NCI-H748 treated with DMSO at 0.1 percent for 48 hours (cell line): Measurements from ENCODE around the gene PHYH.
"Not testable (repeated sequence)": the region's sequence is repeated elsewhere in the genome, so short reads cannot be mapped to it uniquely, and the experiment has no call there.

Experiments
- DNase-seq: peaks from one replicate; lab custom pipeline; 2025; lab: John Stamatoyannopoulos, UW

The PHYH gene

GRCh38 chr10:13299437-13300287, at the start of gene PHYH:
PHYH (minus strand) TSS chr10:13300064; CDS start chr10:13300042, 22 bp downstream.
- peak; percentile 39 for DNase-seq

DNA sequence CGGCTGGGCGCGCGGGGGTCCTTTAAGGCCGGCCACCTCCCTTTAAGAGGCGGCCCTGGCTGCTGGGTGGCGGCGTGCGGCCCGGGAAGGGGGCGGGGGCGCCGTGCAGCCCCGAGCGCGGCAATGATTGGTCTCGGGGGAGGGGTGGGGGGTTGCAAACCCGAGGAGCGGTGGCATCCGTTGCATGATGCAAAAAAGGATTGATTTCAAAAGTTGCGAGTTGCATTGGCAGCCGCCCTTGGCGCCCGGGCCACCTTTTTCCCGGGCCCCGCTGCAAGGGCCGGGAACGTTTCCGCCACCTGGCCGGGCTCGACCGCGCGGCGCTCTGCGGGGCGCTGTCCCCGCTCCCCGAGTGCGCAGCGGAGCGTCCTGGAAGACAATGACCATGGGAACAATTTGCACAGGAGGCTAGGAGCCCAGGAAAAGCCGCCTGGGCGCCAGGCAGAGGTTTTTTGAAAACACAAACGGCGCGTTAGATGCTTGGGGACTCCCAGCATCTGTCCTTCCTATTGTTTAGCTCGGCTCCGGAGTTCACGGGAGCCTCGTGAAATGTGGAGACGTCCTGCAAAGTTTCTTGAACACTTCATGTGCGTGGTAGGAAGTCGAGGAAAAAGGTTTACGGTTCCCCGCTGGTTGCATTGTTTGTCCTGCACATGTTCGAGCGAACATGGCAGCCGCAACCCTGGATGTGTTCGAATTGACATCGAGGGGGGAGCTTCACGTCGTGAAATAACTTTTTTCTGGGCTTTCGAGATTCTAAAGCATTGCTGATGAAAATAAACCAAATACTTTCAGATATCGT, 48.6 kb upstream of the PHYH start, which contains the start of gene SEPHS1:
Gene SEPHS1, minus strand, starts transcription at position 78 of the 802 bp plus-strand sequence. CDS start 3,343 bp downstream, outside the sequence.
- no peak for DNase-seq

GRCh38 chr10:13347500-13348156, 47.8 kb upstream of the PHYH start:
- peak; percentile 13 for DNase-seq

DNA sequence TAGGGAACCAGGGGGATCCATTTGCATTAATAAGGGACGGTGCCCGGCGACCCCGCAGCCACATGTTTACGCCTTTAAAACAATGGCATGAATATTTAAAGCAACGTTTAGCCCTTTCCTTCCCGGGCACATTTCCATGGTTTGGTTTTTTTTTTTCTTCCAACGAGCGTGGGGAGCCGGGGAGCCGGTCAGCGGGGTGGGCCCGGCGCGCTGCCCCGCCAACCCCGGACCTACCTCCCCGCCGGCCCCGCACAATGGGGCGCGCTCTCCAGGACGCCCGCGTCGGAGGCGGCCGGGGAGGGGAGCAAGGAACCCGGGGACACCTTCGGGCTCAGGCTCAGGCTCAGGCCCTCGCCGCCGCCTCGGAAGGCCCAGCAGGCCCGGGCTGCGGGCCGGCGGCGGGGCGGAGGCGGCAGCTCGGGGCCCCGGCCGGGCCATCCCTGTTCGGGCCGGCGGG, 47.2 kb upstream of the PHYH start:
- no peak for DNase-seq

- no peak for DNase-seq
Measured at GRCh38 chr10:13346283-13347042, 46.6 kb upstream of the PHYH start.

DNA sequence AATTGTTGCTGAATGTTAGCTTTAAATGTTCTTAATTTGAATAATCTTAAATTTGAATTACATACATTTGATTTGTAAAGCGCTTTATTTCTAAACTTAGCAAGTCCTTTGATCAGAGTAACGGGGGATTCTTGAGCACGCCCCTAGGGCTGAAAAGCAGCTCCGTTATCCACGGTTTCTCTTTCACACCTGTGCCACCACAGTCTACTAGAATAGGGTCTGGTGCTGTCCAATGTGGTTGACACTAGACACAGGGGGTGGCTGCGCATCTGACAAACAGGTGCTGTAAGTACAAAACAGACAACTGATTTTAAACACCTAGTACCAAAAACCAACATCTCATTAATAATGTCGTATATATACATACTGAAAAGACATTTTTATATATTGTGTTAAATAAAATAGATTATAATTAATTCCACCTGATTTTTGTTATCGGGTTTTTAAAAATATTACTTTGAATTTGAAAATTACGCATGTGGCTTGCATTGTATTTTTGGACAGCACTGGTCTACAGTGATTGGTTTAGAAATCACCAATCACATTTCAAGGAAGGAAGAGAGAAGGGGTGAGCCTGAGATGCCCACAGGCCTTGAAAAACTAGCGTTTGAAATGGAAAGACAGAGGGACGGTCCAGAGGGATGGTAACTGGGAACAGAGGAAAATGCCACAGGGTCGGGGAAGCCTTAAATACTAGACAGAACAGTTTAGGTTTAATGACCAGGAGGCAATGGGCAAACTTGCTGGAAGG, 40.9 kb upstream of the PHYH start:
- DNase-seq, result no peak

GRCh38 chr10:13340068-13340467, 40.2 kb upstream of the PHYH start:
- no peak for DNase-seq

DNA sequence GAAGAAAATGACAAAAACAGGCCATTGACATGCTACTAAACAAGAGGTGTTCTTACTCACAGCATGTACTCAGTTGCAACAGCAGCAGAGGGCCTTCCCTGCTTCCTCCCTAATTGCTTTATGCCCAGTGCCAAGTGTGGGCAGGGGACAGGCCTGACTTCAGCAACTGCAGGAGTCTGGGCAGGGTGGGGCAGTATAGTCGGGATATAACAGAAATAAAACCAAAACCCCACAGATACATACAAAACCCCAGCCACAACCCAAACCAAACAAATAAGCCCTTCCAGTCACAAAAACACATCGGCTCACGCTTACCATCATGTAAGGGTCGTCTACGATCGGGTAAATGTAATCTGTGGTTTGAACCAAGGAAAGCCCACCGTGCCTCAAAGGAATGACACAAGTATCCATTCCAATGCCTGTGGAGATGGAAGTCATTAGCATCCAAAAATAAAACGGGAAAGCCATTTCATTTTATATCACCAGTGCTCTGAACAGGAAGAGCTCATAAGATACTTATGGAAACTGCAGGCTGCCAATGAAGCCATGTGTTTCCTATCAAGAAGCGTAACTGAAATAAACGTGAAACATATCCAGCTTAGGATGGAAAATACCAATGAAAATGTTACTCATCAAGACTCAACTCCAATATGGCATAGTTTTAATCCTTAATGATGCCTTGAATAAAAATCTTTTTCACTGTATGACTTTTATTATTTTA, 38.7 kb upstream of the PHYH start:
- DNase-seq, result no peak

DNA sequence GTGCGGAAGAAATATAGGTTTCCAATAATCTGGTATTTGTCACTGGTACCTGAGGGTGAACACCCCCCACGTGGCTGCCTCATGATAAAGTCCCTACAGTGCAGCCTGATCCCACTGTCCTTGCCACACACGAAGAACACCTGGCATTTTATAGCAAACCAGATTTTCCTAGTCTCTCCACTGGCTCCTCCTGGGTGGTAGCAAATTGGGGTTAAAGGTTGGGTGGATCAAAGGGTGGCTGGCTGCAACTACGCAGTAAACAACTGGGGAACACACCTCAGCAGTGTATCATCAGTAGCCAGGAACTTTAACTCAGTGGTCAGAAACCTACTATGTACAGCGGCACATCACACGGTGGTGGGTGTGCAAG, 37.9 kb upstream of the PHYH start:
- no peak for DNase-seq

GRCh38 chr10:13337128-13337826, 37.4 kb upstream of the PHYH start:
- DNase-seq, result no peak

- DNase-seq, result no peak
Measured at GRCh38 chr10:13335881-13336280, 36.0 kb upstream of the PHYH start.

- no peak for DNase-seq
Measured at GRCh38 chr10:13334556-13334955, 34.7 kb upstream of the PHYH start.

- no peak for DNase-seq
Measured at GRCh38 chr10:13331646-13332045, 31.8 kb upstream of the PHYH start.

DNA sequence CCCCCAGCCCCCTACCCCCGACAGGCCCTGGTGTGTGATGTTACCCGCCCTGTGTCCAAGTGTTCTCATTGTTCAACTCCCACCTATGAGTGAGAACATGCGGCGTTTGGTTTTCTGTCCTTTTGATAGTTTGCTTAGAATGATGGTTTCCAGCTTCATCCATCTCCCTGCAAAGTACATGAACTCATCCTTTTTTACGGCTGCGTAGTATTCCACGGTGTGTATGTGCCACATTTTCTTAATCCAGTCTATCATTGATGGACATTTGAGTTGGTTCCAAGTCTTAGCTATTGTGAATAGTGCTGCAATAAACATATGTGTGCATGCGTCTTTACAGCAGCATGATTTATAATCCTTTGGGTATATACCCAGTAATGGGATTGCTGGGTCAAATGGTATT, 31.1 kb upstream of the PHYH start:
- not testable (repeated sequence) for DNase-seq

- DNase-seq, result no peak
Measured at GRCh38 chr10:13329565-13329964, 29.7 kb upstream of the PHYH start.

- DNase-seq, result no peak
Measured at GRCh38 chr10:13328613-13329012, 28.7 kb upstream of the PHYH start.

DNA sequence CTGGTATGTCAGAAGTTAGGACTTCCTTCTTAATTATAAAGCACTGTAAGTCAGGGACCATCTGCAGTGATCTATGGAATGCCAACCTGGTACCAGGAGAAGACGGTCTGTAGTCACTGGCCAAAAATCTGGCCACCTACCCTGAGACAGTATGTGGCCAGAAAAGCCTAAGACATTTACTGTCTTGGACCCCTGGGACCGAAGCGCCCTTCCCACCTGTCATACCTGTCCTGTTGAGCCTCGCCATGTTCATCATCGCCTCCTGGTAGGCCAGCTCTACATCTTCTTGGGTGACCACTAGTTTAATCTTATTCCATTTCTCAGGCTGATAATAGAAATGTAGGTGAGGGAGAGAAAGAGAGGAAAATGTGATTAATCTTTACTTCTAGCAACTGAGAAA, 28.3 kb upstream of the PHYH start:
- no peak for DNase-seq

GRCh38 chr10:13327534-13327933, 27.7 kb upstream of the PHYH start:
- DNase-seq, result no peak

DNA sequence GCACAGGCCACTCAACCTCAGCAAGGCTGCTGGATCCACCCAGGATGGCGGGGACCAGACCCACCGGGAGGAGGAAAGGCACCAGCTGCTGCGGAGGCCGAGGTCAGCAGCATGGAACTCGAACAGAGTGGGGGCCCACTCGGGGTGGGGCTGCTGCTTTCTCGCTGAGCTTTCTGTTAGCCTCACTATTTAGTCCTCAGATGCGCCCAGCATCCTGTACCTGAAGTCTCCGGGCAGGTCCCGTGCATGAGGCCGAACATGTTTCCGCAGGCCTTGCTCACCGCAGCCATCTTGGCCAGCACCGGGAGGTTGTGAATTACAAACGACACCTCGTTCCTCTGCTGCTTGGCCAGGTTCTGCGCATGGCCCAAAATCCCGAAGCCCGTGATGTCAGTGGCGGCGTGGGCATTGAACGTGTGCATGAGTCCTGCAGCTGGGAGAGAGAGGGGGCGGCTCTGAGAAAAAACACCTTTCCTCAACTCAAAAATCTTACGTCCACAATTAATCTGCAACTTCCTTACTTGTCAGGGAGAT, 22.8 kb upstream of the PHYH start:
- no peak for DNase-seq
